BLaER1 treated with 17β-estradiol and CSF1 and Interleukin-3, amounts not matched to agents 10 nM and 100 nM (cell line): Measurements from ENCODE around the gene ERGIC1.

Experiments
- H3K27ac ChIP-seq, 11 experiments: shearing (Covaris generic); formaldehyde crosslinking; 2 replicates each; pipeline ENCODE4 v1.8.1; 2022
- H3K27me3 ChIP-seq, 11 experiments: shearing (Covaris generic); formaldehyde crosslinking; 2 replicates each; pipeline ENCODE4 v1.8.1; 2022
- H3K36me3 ChIP-seq, 11 experiments: shearing (Covaris generic); formaldehyde crosslinking; 2 replicates each; pipeline ENCODE4 v1.8.1; 2022
- H3K4me1 ChIP-seq, 10 experiments: shearing (Covaris generic); formaldehyde crosslinking; 2 replicates each; pipeline ENCODE4 v1.8.1; 2022
- H3K4me2 ChIP-seq, 11 experiments: shearing (Covaris generic); formaldehyde crosslinking; 2 replicates each; pipeline ENCODE4 v1.8.1; 2022
- H3K4me3 ChIP-seq, 10 experiments: shearing (Covaris generic); formaldehyde crosslinking; 2 replicates each; pipeline ENCODE4 v1.8.1; 2022
- H3K9ac ChIP-seq, 11 experiments: shearing (Covaris generic); formaldehyde crosslinking; 2 replicates each; pipeline ENCODE4 v1.8.1; 2022
- H3K9me3 ChIP-seq, 11 experiments: shearing (Covaris generic); formaldehyde crosslinking; replicated peaks in 1 of 11; 2 replicates each; pipeline ENCODE4 v1.8.1; 2022
- H4K20me1 ChIP-seq, 11 experiments: shearing (Covaris generic); formaldehyde crosslinking; 2 replicates each; pipeline ENCODE4 v1.8.1; 2022
- Cebpa-rat ChIP-seq, 11 experiments: shearing (Covaris generic); IDR thresholded peaks; 2 replicates each; pipeline ENCODE4 v1.8.1; 2022

ERGIC1 gene

DNA sequence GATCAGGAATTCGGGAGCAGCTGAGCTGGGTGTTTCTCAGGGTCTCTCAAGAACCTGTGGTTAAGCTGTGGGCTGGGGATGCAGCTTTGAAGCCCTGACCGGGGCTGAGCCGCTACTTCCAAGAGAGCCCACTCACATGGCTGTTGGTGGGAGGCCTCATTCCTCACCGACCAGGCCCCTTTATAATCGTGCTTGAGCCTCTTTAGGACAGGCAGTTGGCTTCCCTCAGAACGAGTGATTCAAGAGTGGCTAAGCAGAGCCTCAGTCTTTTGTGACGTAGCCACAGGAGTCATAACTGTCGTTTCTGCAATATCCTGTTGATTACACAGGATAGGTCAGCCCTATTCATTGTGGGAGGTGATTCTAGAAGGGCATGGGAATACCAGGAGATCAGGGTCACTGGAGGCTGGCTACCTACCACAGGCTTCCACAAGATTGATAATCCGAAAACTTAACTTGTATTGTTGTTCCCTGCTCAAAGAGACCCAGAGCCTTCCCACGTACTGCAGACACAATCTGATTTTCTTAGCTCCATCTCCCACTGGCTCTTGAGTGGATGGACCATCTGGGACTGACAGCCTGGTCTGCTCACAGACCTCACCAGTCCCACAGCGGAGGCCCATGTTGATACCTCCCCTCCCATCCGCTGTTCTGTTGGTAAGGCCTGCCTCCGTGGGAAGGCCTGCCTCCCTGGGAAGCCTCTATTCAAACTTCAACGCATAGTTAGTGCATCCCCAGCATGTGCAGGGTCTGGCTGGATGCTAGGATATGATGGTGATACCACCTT is 3.0 kb upstream of the ERGIC1 start:
- no peak for TF ChIP-seq Cebpa-rat (IDR thresholded peaks at IDR 0.05)
- Histone ChIP-seq H4K20me1 (no peaks in the 10 kb centered on the region), H3K4me3 (no peak overlapping the region), H3K27ac (peak overlapping the region in 10 of 11 experiments; percentile 18 to 60 (median 48); a peak in 17 of 22 replicates), H3K27me3 (no peaks in the 10 kb centered on the region), H3K36me3 (peaks cover 0 to 8% (median 0%) of the 10 kb centered on the region in 11 experiments; a peak in 4 of 22 replicates), H3K4me1 (peaks cover 59 to 74% (median 69%) of the 10 kb centered on the region in 10 experiments), H3K4me2 (peak overlapping the region; percentile 36 to 81 (median 57)), H3K9ac (peak overlapping the region in 6 of 11 experiments; percentile 4 to 43 (median 29); a peak in 6 of 22 replicates), H3K9me3 (peaks cover 9 to 18% (median 13%) of the 10 kb centered on the region in 11 experiments)

DNA sequence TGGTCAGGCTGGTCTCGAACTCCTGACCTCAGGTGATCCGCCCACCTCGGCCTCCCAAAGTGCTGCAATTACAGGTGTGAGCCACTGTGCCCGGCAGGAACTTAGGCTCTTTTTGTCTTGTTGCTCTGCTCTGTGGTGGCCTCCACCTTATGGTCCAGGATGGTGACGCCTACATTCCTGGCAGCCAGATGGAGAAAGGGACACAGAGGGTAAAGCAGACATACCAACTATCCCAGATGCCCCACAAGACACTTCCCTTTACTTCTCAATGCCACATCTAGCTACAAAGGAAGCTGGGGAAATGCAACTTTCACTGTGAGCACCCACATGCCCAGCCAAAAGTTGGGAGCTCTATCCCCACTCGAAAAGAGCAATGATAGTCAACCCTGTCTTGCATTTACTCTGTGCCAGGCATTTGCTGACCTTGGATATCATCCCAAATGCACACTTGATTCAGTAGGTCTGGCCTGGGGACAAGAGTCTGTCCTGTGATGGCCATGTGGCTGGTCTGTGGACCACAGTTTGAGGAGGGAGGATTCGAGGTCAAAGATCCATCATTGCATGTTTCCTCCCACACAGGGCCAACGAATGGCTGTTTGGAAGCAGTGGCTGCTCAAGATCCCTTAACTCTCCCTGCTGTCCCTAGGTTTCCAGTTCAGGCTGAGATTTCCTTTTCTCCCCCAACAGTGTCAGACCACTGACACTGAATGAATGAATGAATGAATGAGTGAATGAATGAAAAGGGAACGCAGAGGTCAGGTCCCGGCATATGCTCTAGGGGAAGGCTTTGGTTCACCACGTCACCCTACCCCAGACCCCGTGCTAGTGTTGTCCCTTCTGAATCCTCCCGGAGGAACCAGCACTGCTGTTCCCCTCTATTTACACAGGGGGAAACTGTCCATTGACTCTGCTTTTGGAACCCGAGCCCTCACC is 1.4 kb upstream of the ERGIC1 start:
- Histone ChIP-seq H3K4me3 (peak overlapping the region in 1 of 10 experiments; percentile 73; a peak in 1 of 20 replicates), H3K9ac (peak overlapping the region in 7 of 11 experiments; percentile 26 to 85 (median 79); a peak in 2 of 22 replicates), H3K36me3 (peaks cover 0 to 11% (median 0%) of the 10 kb centered on the region in 11 experiments; a peak in 2 of 22 replicates), H4K20me1 (0 out of 22 replicates have a peak, but pooled peaks cover 0 to under 1% (median 0%) of the 10 kb centered on the region in 11 experiments), H3K27me3 (no peaks in the 10 kb centered on the region), H3K9me3 (0 out of 22 replicates have a peak, but pooled peaks cover 0 to 2% (median 0%) of the 10 kb centered on the region in 11 experiments), H3K4me1 (peaks cover 73 to 88% (median 83%) of the 10 kb centered on the region in 10 experiments), H3K27ac (peak overlapping the region in 7 of 11 experiments; percentile 6 to 76 (median 35); a peak in 8 of 22 replicates), H3K4me2 (peak overlapping the region; percentile 83 to 100 (median 93))
- TF ChIP-seq Cebpa-rat (IDR thresholded peaks at IDR 0.05) = no peak

DNA sequence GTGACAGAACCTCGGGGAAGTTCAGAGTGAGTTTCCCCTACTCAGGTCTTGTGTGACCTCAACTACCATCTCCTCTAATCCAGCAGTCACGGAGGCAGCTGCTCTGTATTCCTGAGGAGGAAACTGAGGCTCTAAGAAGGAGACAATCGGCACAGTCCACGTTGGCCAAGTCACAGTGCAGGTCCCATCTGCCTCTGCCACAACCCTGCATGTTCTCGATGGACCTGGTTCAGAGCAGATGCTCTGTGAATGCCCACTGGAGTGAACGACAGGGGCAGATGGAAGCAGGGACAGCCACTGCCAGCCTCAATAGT is 722 bp upstream of the ERGIC1 start:
- Histone ChIP-seq H3K9ac (peak overlapping the region in 8 of 11 experiments; percentile 26 to 85 (median 79); a peak in 8 of 22 replicates), H3K27ac (peak overlapping the region in 8 of 11 experiments; percentile 6 to 76 (median 40); a peak in 9 of 22 replicates), H3K4me3 (peak overlapping the region in 5 of 10 experiments; percentile 73 to 85 (median 77); a peak in 6 of 20 replicates), H4K20me1 (peaks cover 0 to 7% (median 4%) of the 10 kb centered on the region in 11 experiments; a peak in 6 of 22 replicates), H3K36me3 (peaks cover 0 to 11% (median 0%) of the 10 kb centered on the region in 11 experiments; a peak in 2 of 22 replicates), H3K4me1 (peaks cover 73 to 88% (median 83%) of the 10 kb centered on the region in 10 experiments), H3K4me2 (peak overlapping the region; percentile 83 to 100 (median 93)), H3K27me3 (no peaks in the 10 kb centered on the region), H3K9me3 (no peaks in the 10 kb centered on the region)
- TF ChIP-seq Cebpa-rat (IDR thresholded peaks at IDR 0.05) = no peak

DNA sequence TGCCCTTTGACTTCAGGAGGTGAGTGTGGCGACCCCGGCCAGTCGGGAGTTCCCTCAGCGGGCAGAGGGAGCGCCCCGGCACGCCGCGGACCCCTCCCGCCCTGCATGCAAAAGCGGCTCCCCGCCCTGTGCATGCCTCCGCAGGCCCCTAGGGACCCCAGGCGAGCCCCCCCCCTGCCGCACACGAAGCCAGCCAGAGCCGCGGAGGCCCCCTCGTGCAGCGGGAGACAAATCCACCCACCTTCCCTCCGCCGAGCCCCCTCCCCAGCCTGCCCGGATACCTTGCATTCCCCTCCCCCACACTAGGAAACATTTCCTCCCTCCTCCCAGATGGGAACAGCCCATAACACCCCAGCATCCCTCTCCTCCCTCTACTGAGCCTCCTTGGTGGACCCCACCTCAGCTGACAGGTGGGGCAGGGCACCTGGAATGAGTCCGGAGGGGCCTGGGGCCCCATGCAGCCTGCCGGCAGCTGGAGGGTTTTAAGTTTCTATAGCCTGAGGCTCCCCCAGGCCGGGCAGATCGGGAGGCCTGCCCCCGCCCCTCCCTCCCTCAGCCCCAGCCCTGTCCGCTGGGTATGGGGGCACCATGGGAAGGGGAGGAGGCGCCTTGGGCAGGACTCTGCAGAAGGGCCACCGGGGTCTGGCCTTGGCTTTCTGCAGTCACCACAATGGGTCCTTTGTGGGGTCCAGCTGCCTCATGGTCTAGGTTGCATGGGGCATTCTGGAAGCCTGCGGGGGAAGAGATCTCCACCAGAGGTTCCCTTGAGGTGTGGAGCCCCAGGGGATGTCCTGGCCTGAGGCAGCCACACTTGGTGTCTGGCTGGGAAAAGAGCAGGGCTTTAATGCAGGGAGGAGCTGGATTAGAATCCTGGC is 601 bp downstream of the ERGIC1 start:
- Histone ChIP-seq H3K27me3 (no peaks in the 10 kb centered on the region), H3K9me3 (no peaks in the 10 kb centered on the region), H3K4me2 (peak overlapping the region; percentile 83 to 100 (median 93)), H3K36me3 (peaks cover 0 to 18% (median 0%) of the 10 kb centered on the region in 11 experiments; a peak in 3 of 22 replicates), H3K27ac (peak overlapping the region; percentile 53 to 85 (median 75); a peak in 21 of 22 replicates), H3K4me1 (peaks cover 66 to 88% (median 82%) of the 10 kb centered on the region in 10 experiments), H4K20me1 (peaks cover 0 to 9% (median 5%) of the 10 kb centered on the region in 11 experiments; a peak in 6 of 22 replicates), H3K4me3 (peak overlapping the region; percentile 68 to 85 (median 76)), H3K9ac (peak overlapping the region; percentile 68 to 85 (median 79))
- no peak for TF ChIP-seq Cebpa-rat (IDR thresholded peaks at IDR 0.05)

DNA sequence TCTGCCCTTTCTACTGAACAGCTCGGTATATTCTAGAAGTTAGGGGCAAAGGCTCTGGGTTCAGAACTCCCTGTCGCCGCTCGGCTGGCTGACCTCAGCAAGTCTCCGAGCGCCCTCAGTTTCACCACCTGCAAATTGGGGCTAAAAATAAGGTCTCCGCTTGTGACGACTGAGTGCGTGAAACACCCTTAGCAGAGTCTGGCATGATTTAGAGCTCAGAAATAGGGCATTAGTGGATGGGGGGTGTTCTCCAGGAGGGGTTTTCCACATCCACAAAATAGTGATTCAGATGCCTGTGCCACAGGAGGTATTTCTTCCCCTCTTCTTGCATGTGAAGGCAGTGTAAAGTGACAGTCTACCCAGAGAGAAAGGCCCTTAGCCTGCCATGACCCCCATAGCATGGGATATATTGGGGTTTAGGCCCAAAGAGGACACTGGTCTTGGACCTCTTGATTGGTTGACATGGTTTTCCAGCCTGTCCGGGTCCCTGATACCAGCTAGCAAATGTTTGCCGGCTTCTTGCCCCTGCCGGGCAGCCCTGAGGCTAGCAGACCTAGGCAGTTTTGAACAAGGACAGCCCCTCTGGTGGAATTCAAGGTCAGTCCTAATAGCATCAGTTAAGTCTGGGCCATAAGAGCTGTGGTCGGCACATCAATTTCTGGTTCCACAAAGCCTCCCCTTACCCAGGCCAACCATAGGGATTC is 1.4 kb downstream of the ERGIC1 start:
- peak overlapping the region; percentile 83 to 100 (median 93) for H3K4me2 ChIP-seq
- no peaks in the 10 kb centered on the region for H3K27me3 ChIP-seq
- peak overlapping the region; percentile 68 to 85 (median 79) for H3K9ac ChIP-seq

DNA sequence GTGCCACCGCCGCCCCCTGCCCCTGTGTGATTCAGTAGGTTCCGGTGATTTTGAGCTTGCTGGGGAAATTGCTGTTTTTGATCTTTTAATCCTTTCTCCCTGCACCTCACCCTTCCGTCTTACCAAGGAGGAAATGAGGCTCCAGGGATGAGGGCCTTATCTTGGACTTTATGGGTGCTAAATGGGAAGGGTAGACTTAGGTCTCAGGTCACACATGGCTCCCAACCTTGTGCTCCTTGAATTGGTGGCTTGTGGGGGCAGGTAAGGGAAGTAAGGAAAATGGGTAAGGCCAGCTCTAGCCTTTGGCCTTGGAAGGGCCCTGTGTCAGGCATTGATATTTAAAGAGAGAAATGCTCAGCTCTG is 1.9 kb downstream of the ERGIC1 start:
- peaks cover 0 to 13% (median 7%) of the 10 kb centered on the region in 11 experiments; a peak in 7 of 22 replicates for H4K20me1 ChIP-seq
- peak overlapping the region; percentile 68 to 85 (median 76) for H3K4me3 ChIP-seq
- TF ChIP-seq Cebpa-rat (IDR thresholded peaks at IDR 0.05) = no peak
- H3K27me3 ChIP-seq = no peaks in the 10 kb centered on the region
- peaks cover 0 to 29% (median 0%) of the 10 kb centered on the region in 11 experiments; a peak in 5 of 22 replicates for H3K36me3 ChIP-seq
- H3K9ac ChIP-seq = peak overlapping the region; percentile 68 to 85 (median 79)
- H3K4me2 ChIP-seq = peak overlapping the region; percentile 83 to 100 (median 93)
- no peaks in the 10 kb centered on the region for H3K9me3 ChIP-seq
- H3K4me1 ChIP-seq = peaks cover 70 to 88% (median 84%) of the 10 kb centered on the region in 10 experiments
- H3K27ac ChIP-seq = peak overlapping the region; percentile 5 to 85 (median 75); a peak in 21 of 22 replicates

More for the DNA sequence above, 1.4 kb downstream of the ERGIC1 start:
- Histone ChIP-seq H3K4me1 (peaks cover 70 to 88% (median 84%) of the 10 kb centered on the region in 10 experiments), H4K20me1 (peaks cover 0 to 9% (median 7%) of the 10 kb centered on the region in 11 experiments; a peak in 7 of 22 replicates), H3K9me3 (no peaks in the 10 kb centered on the region), H3K36me3 (peaks cover 0 to 24% (median 0%) of the 10 kb centered on the region in 11 experiments; a peak in 4 of 22 replicates), H3K4me3 (peak overlapping the region; percentile 68 to 85 (median 76)), H3K27ac (peak overlapping the region; percentile 5 to 85 (median 75); a peak in 21 of 22 replicates)
- TF ChIP-seq Cebpa-rat (IDR thresholded peaks at IDR 0.05) = no peak

DNA sequence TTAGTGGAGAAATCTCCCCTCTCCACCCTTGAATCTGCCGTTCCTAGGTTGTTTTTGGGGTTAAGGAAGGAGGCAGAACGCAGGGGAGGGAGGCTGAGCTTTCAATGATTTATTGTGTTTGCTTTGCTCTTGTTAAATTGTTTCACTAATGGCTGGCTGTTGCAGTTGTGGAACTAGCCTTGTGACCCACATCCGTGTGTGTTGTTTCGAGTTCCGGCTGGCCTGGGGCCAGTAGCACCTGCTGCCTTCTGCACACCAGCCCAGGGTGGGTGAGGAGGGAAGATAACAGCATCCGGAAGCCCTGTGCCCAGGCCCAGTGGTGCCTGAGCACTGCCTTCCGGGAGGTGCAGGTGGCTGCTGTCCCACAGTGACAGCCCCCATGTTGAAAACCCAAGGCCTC is 3.6 kb downstream of the ERGIC1 start:
- Histone ChIP-seq H4K20me1 (peaks cover 0 to 18% (median 7%) of the 10 kb centered on the region in 11 experiments; a peak in 8 of 22 replicates), H3K27ac (peak overlapping the region; percentile 44 to 85 (median 75); a peak in 21 of 22 replicates), H3K36me3 (peaks cover 0 to 46% (median 4%) of the 10 kb centered on the region in 11 experiments; a peak in 5 of 22 replicates), H3K4me1 (peaks cover 67 to 90% (median 86%) of the 10 kb centered on the region in 10 experiments), H3K4me2 (peak overlapping the region; percentile 83 to 100 (median 93)), H3K27me3 (no peaks in the 10 kb centered on the region), H3K4me3 (peak overlapping the region in 8 of 10 experiments; percentile 71 to 85 (median 76); a peak in 16 of 20 replicates), H3K9ac (peak overlapping the region; percentile 28 to 85 (median 79); a peak in 18 of 22 replicates), H3K9me3 (no peaks in the 10 kb centered on the region)
- peak in 2 of 11 experiments; percentile 21 to 72; a peak in 2 of 22 replicates for TF ChIP-seq Cebpa-rat (IDR thresholded peaks at IDR 0.05)
